22Rv1 (cell line): ENCODE results near the gene TMED5.

Experiments used
- H3K27ac ChIP-seq: fragments of 450-650 bp; 2 replicates; pipeline ENCODE4 v1.5.1; 2017
- CTCF ChIP-seq: fragments of 450-650 bp; IDR thresholded peaks from 2 replicates; pipeline ENCODE4 v1.5.1; 2017; ENCODE audit warnings: mild to moderate bottlenecking
- ZFX ChIP-seq: fragments of 450-650 bp; IDR thresholded peaks from 2 replicates; pipeline ENCODE4 v1.6.1; 2017; ENCODE audit warnings: antibody characterized with exemption, borderline replicate concordance

The TMED5 gene

DNA sequence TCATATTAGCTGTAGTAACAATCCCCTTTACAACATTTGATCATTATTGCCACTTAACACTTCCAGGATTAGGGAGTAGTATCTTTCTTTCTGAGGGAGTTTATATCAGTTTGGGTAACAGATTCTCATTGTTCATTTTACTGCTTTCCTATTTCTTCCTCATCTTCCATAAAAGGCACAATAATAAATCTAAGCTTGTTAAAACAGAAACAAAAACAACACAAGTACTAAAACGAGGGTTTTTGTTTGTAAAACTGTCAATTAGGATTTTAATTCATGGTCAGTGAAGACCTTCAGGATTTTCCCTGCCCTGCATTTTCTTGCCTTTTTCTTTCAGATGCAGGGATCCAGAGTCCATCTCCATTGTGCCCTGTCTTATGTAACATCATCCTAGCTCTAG is 29.5 kb downstream of the TMED5 start:
- TF ChIP-seq ZFX (no peak), CTCF (no peak)
- H3K27ac ChIP-seq = no peak overlapping the region

DNA sequence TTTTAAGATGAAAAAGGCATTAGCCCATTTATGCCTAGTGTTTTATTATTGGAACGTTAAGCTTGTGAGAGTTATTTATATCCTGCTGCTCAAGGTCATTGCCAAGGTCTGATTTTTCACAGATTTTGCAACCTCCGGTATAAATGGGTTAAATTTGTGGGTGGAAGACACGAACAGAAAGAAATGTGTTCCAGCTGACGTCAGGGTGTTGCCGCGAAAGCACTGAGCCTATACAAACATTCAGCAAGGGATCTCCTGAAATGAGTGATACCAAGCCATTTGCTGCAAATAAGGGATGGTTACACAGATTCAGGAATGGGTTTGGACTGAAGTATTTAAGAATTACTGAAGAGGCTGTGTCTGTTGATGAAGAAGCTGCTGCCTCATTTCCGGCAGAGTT is 32.2 kb downstream of the TMED5 start:
- H3K27ac ChIP-seq = 0 out of 2 replicates have a peak overlapping the region, but pooled peaks have one; percentile 1
- TF ChIP-seq ZFX (no peak), CTCF (no peak)

GRCh38 chr1:93143769-93144168 is 36.4 kb downstream of the TMED5 start:
- H3K27ac ChIP-seq = no peak overlapping the region
- TF ChIP-seq ZFX (no peak), CTCF (no peak)

DNA sequence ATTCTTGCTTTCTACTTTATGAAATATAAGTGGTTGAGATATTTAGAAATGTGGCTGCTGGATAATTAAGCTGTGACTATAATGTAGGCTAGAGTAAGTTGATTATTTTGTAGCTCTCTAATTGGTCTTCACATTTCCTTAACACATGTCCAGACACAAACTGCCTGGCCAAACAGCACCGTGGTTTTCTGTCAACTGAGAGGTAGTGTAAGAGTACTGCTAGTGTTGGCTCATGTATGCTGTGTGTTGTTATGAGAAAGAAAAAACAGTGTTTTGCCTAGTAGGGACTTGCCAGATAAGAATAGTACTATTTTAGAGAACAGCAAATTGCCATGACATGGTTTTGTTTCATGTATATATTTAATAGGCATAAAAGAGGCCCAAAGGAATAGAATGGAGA is 37.1 kb downstream of the TMED5 start:
- TF ChIP-seq CTCF (no peak), ZFX (no peak)

DNA sequence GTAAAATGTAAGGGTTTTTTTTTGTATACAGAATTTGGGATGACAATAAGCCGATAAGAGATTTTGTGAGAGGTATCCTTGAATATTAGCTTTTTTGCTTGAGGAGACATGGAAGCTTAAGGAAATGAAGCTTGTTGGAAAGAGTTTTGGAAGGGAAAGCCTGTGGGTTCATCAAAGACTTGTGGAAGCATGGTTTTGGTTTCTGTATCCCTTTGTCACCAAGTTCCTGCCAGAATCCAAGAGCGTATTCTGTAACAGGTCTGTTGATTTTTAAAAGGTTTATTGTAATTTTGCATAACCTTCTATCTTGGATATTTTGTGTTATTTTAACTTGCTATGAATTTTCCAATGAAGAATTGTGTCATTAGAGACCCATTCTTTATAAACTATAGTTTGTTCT is 38.1 kb downstream of the TMED5 start:
- TF ChIP-seq CTCF (no peak), ZFX (no peak)
- no peak overlapping the region for H3K27ac ChIP-seq

More for the DNA sequence above, 37.1 kb downstream of the TMED5 start:
- H3K27ac ChIP-seq = no peak overlapping the region

DNA sequence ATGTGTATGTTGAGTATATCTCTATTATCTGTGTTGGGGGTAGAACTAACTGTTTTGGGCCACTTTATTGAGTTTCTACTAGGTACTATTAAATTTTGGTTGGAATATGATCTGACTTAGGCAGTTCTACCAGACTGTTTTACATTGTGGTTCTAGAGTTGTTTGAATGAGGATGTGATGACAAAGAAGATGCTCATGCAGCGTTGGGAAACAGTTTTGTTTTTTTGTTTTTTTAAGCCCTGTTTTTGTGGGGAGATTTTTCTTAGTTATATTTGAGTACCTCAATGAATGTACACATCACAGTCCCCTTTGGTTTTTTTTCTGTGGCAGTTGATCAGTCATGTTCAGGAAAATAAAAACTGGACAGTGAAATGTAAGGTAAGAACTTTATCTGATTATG is 40.1 kb downstream of the TMED5 start:
- no peak overlapping the region for H3K27ac ChIP-seq
- TF ChIP-seq CTCF (no peak), ZFX (no peak)

GRCh38 chr1:93137604-93138292 is 42.5 kb downstream of the TMED5 start:
- peak overlapping the region; percentile 10; the same call in 1 of the 2 replicates for H3K27ac ChIP-seq
- TF ChIP-seq CTCF (no peak), ZFX (no peak)
